Eye (tissue), 1 donor: ENCODE measurements around the gene CSF1.

Experiments used
- DNase-seq: peaks from one replicate; pipeline ENCODE4 v3.0.0-alpha.2; 2015

The CSF1 gene

GRCh38 chr1:109923131-109923945 is 12.7 kb downstream of the CSF1 start:
- DNase-seq = peak; percentile 39

- DNase-seq = no peak
Observed at GRCh38 chr1:109923946-109924275, 13.3 kb downstream of the CSF1 start.

- no peak for DNase-seq
Observed at GRCh38 chr1:109924316-109924715, 13.7 kb downstream of the CSF1 start.

GRCh38 chr1:109925159-109925990 is 14.7 kb downstream of the CSF1 start:
- no peak for DNase-seq

- DNase-seq = no peak
Observed at GRCh38 chr1:109926662-109927300, 16.1 kb downstream of the CSF1 start.

GRCh38 chr1:109927356-109927755 is 16.7 kb downstream of the CSF1 start:
- no peak for DNase-seq

GRCh38 chr1:109927911-109928321 is 17.3 kb downstream of the CSF1 start:
- DNase-seq = no peak

- DNase-seq = no peak
Observed at GRCh38 chr1:109928591-109929111, 18.0 kb downstream of the CSF1 start.

- no peak for DNase-seq
Observed at GRCh38 chr1:109929170-109929569, 18.5 kb downstream of the CSF1 start.

GRCh38 chr1:109929588-109930251 is 19.1 kb downstream of the CSF1 start:
- no peak for DNase-seq

- no peak for DNase-seq
Observed at GRCh38 chr1:109930252-109930993, 19.8 kb downstream of the CSF1 start.

- peak; percentile 81 for DNase-seq
Observed at GRCh38 chr1:109931189-109931731, 20.6 kb downstream of the CSF1 start.

GRCh38 chr1:109931911-109932636 is 21.4 kb downstream of the CSF1 start:
- DNase-seq = no peak

GRCh38 chr1:109932679-109933078 is 22.0 kb downstream of the CSF1 start:
- no peak for DNase-seq

GRCh38 chr1:109933856-109934711 is 23.4 kb downstream of the CSF1 start:
- DNase-seq = no peak

GRCh38 chr1:109935451-109935900 is 24.8 kb downstream of the CSF1 start:
- DNase-seq = no peak

- DNase-seq = no peak
Observed at GRCh38 chr1:109937738-109938137, 27.1 kb downstream of the CSF1 start.

- DNase-seq = no peak
Observed at GRCh38 chr1:109938556-109938955, 27.9 kb downstream of the CSF1 start.

GRCh38 chr1:109942434-109942833 is 31.8 kb downstream of the CSF1 start:
- DNase-seq = no peak

- DNase-seq = no peak
Observed at GRCh38 chr1:109944541-109944940, 33.9 kb downstream of the CSF1 start.
